Stimulated activated CD8-positive, alpha-beta memory T cell treated with anti-CD3 and anti-CD28 coated beads, Interleukin-12 subunit alpha, Interleukin-12 subunit beta, amount 100 ng/mL, for 1 hour (primary cell): ENCODE data around the gene YPEL5.

Experiments used
- DNase-seq: peaks from one replicate; pipeline ENCODE4 v3.0.0-alpha.2; 2020; ENCODE audit warnings: low read depth

YPEL5 gene

GRCh38 chr2:30206461-30207430 lies 59.9 kb downstream of the YPEL5 start:
- no peak for DNase-seq

- DNase-seq: no peak
These were observed 61.6 kb downstream of the YPEL5 start for GRCh38 chr2:30208453-30208852.

GRCh38 chr2:30209227-30209626 lies 62.4 kb downstream of the YPEL5 start:
- no peak for DNase-seq
